K562 (cell line): ENCODE measurements around the gene TSPAN1. TPM values are rescaled to one million over a fixed set of nuclear protein-coding genes. Genes with fewer than 3 reads are reported as not detected.

Experiments
- ASH1L ChIP-seq: fragments of 450-650 bp; IDR thresholded peaks from 2 replicates; pipeline ENCODE4 v1.6.1; 2018; ENCODE audit warnings: borderline replicate concordance, mild to moderate bottlenecking, low read depth; ENCODE audit not compliant: partially characterized antibody
- CC2D1A ChIP-seq: fragments of 450-650 bp; IDR thresholded peaks from 2 replicates; pipeline ENCODE4 v1.6.1; 2017; ENCODE audit warnings: mild to moderate bottlenecking
- DIDO1 ChIP-seq: fragments of 450-650 bp; IDR thresholded peaks from 2 replicates; pipeline ENCODE4 v1.6.1; 2016; ENCODE audit warnings: low read depth, missing biosample characterization, missing genetic modification characterization
- FOSL1 ChIP-seq: fragments of 200-800 bp; sonication (Bioruptor generic); conservative IDR thresholded peaks from 2 replicates; pipeline ENCODE4 v1.6.1; 2016; ENCODE audit warnings: missing genetic modification characterization, missing compliant biosample characterization
- JUNB ChIP-seq: fragments of 450-650 bp; formaldehyde crosslinking; conservative IDR thresholded peaks from 2 replicates; pipeline ENCODE4 v1.4.0; 2020; ENCODE audit warnings: mild to moderate bottlenecking
- NR4A1 ChIP-seq, 2 experiments: fragments of 250-450 bp in 1 of 2; fragments of 450-650 bp in 1 of 2; sonication (Bioruptor Pico) in 1 of 2; IDR thresholded peaks; 2 replicates each; pipeline versions ENCODE4 v1.4.0 to v1.6.1; 2016 to 2020; ENCODE audit warnings: mild to moderate bottlenecking in 2 of 2, missing compliant biosample characterization in 1 of 2, missing genetic modification characterization in 1 of 2, moderate library complexity in 1 of 2
- SLC30A9 ChIP-seq: fragments of 250-450 bp; sonication (Bioruptor Pico); IDR thresholded peaks from 2 replicates; pipeline ENCODE4 v1.8.0; 2022; ENCODE audit warnings: mild to moderate bottlenecking, moderate library complexity
- TCF3 ChIP-seq: sonication (generic); formaldehyde crosslinking; IDR thresholded peaks from 2 replicates; pipeline ENCODE4 v1.4.0; 2020; ENCODE audit warnings: mild to moderate bottlenecking, missing genetic modification reagents
- THRAP3 ChIP-seq: fragments of 450-650 bp; IDR thresholded peaks from 2 replicates; pipeline ENCODE4 v1.6.1; 2016; ENCODE audit warnings: mild to moderate bottlenecking, inconsistent platforms, borderline replicate concordance
- TOE1 ChIP-seq, 2 experiments: fragments of 450-650 bp in 1 of 2; sonication (generic) in 1 of 2; formaldehyde crosslinking in 1 of 2; IDR thresholded peaks; 2 replicates each; pipeline versions ENCODE4 v1.7.1 to v1.8.0; 2016 to 2022; ENCODE audit warnings: borderline replicate concordance in 2 of 2, mild to moderate bottlenecking in 2 of 2, antibody characterized with exemption in 1 of 2, inconsistent platforms in 1 of 2, low read depth in 1 of 2, missing genetic modification reagents in 1 of 2, moderate library complexity in 1 of 2
- polyA plus RNA-seq, 8 experiments: library from polyadenylated mRNA; depleted of rRNA in 4 of 8; stranded (reverse) in 5 of 8; unstranded in 3 of 8; fragments of >200 nt; fragmentation: Nextera tagmentation in 2 of 8; fragmentation: Illumina TruSeq in 1 of 8; extraction: Ambion mirVana in 2 of 8; extraction: Trizol in 1 of 8; gene quantifications; 2 replicates each; pipeline versions ENCODE4 v1.2.1 to v1.2.3, GENCODE V29; 2011 to 2014; ENCODE audit warnings: inconsistent platforms in 1 of 8, missing spikeins in 1 of 8
- total RNA-seq, 7 experiments: library from RNA; depleted of rRNA in 6 of 7; stranded (reverse); fragments of >200 nt in 6 of 7; fragmentation: Illumina TruSeq in 2 of 7; extraction: Trizol in 2 of 7; gene quantifications; 2 replicates each; pipeline versions ENCODE4 v1.2.1 to v1.2.3, GENCODE V29; 2011 to 2021; ENCODE audit warnings: low replicate concordance in 1 of 7
- TF ChIP-seq, protein P1 (sequence below): IDR thresholded peaks from 3 replicates; pipeline ENCODE4 v1.6.1; 2011; ENCODE audit warnings: borderline replicate concordance, mild to moderate bottlenecking; ENCODE audit not compliant: insufficient read length, insufficient read depth
- TF ChIP-seq, protein P2 (sequence below): fragments of 250-450 bp; sonication (Bioruptor Pico); IDR thresholded peaks from 2 replicates; pipeline ENCODE4 v1.5.1; 2021; ENCODE audit warnings: mild to moderate bottlenecking
- TF ChIP-seq, protein P3 (sequence below): fragments of 450-650 bp; IDR thresholded peaks from 2 replicates; pipeline ENCODE4 v1.6.1; 2016; ENCODE audit warnings: mild to moderate bottlenecking, moderate library complexity

Gene TSPAN1
- total and polyA plus RNA-seq, 9 of the 15 experiments (the other 6 are each of a cell fraction or from before 2014, with no cell fraction given): 0.58 TPM; not detected in 8

DNA sequence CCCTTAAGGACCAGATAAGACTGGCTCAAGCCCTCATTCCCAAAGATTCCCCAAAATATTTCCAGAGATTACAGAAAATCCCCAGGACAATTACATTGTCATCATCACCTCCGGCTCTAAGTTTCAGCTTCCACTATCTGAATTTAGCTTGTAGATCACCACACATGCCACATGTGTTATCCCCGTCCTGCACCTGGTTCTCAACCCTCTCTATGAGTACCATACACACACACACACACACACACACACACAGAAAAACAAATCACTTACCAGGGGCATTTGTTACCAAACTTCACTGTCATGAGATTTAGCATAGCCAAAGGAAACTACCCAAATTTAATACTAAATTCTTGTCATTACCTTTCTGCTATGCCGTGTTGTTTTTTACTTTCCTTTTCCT is 15.4 kb upstream of the TSPAN1 start (continued):
- TF ChIP-seq, protein P1, sequence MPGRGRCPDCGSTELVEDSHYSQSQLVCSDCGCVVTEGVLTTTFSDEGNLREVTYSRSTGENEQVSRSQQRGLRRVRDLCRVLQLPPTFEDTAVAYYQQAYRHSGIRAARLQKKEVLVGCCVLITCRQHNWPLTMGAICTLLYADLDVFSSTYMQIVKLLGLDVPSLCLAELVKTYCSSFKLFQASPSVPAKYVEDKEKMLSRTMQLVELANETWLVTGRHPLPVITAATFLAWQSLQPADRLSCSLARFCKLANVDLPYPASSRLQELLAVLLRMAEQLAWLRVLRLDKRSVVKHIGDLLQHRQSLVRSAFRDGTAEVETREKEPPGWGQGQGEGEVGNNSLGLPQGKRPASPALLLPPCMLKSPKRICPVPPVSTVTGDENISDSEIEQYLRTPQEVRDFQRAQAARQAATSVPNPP: no peak
- TF ChIP-seq, protein P2, sequence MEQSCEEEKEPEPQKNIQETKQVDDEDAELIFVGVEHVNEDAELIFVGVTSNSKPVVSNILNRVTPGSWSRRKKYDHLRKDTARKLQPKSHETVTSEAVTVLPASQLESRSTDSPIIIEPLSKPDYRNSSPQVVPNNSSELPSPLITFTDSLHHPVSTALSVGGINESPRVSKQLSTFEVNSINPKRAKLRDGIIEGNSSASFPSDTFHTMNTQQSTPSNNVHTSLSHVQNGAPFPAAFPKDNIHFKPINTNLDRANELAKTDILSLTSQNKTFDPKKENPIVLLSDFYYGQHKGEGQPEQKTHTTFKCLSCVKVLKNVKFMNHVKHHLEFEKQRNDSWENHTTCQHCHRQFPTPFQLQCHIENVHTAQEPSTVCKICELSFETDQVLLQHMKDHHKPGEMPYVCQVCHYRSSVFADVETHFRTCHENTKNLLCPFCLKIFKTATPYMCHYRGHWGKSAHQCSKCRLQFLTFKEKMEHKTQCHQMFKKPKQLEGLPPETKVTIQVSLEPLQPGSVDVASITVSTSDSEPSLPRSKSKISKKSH (CRISPR knock-in tag): no peak
- TF ChIP-seq TCF3 (peak; percentile 75), CC2D1A (no peak), ASH1L (no peak), FOSL1 (tag) (no peak), TOE1 (IDR thresholded peaks at IDR 0.05; ENCODE audit: borderline replicate concordance) (no peak), TOE1 (CRISPR knock-in tag; IDR thresholded peaks at IDR 0.05; ENCODE audit: borderline replicate concordance, low read depth) (no peak), DIDO1 (tag) (no peak), THRAP3 (no peak), SLC30A9 (CRISPR knock-in tag) (no peak), JUNB (CRISPR knock-in tag) (no peak), NR4A1 (CRISPR knock-in tag; IDR thresholded peaks at IDR 0.05) (no peak), NR4A1 (tag; IDR thresholded peaks at IDR 0.05) (no peak)
- TF ChIP-seq, protein P3, sequence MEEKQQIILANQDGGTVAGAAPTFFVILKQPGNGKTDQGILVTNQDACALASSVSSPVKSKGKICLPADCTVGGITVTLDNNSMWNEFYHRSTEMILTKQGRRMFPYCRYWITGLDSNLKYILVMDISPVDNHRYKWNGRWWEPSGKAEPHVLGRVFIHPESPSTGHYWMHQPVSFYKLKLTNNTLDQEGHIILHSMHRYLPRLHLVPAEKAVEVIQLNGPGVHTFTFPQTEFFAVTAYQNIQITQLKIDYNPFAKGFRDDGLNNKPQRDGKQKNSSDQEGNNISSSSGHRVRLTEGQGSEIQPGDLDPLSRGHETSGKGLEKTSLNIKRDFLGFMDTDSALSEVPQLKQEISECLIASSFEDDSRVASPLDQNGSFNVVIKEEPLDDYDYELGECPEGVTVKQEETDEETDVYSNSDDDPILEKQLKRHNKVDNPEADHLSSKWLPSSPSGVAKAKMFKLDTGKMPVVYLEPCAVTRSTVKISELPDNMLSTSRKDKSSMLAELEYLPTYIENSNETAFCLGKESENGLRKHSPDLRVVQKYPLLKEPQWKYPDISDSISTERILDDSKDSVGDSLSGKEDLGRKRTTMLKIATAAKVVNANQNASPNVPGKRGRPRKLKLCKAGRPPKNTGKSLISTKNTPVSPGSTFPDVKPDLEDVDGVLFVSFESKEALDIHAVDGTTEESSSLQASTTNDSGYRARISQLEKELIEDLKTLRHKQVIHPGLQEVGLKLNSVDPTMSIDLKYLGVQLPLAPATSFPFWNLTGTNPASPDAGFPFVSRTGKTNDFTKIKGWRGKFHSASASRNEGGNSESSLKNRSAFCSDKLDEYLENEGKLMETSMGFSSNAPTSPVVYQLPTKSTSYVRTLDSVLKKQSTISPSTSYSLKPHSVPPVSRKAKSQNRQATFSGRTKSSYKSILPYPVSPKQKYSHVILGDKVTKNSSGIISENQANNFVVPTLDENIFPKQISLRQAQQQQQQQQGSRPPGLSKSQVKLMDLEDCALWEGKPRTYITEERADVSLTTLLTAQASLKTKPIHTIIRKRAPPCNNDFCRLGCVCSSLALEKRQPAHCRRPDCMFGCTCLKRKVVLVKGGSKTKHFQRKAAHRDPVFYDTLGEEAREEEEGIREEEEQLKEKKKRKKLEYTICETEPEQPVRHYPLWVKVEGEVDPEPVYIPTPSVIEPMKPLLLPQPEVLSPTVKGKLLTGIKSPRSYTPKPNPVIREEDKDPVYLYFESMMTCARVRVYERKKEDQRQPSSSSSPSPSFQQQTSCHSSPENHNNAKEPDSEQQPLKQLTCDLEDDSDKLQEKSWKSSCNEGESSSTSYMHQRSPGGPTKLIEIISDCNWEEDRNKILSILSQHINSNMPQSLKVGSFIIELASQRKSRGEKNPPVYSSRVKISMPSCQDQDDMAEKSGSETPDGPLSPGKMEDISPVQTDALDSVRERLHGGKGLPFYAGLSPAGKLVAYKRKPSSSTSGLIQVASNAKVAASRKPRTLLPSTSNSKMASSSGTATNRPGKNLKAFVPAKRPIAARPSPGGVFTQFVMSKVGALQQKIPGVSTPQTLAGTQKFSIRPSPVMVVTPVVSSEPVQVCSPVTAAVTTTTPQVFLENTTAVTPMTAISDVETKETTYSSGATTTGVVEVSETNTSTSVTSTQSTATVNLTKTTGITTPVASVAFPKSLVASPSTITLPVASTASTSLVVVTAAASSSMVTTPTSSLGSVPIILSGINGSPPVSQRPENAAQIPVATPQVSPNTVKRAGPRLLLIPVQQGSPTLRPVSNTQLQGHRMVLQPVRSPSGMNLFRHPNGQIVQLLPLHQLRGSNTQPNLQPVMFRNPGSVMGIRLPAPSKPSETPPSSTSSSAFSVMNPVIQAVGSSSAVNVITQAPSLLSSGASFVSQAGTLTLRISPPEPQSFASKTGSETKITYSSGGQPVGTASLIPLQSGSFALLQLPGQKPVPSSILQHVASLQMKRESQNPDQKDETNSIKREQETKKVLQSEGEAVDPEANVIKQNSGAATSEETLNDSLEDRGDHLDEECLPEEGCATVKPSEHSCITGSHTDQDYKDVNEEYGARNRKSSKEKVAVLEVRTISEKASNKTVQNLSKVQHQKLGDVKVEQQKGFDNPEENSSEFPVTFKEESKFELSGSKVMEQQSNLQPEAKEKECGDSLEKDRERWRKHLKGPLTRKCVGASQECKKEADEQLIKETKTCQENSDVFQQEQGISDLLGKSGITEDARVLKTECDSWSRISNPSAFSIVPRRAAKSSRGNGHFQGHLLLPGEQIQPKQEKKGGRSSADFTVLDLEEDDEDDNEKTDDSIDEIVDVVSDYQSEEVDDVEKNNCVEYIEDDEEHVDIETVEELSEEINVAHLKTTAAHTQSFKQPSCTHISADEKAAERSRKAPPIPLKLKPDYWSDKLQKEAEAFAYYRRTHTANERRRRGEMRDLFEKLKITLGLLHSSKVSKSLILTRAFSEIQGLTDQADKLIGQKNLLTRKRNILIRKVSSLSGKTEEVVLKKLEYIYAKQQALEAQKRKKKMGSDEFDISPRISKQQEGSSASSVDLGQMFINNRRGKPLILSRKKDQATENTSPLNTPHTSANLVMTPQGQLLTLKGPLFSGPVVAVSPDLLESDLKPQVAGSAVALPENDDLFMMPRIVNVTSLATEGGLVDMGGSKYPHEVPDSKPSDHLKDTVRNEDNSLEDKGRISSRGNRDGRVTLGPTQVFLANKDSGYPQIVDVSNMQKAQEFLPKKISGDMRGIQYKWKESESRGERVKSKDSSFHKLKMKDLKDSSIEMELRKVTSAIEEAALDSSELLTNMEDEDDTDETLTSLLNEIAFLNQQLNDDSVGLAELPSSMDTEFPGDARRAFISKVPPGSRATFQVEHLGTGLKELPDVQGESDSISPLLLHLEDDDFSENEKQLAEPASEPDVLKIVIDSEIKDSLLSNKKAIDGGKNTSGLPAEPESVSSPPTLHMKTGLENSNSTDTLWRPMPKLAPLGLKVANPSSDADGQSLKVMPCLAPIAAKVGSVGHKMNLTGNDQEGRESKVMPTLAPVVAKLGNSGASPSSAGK: no peak
